H1 (cell line): ENCODE measurements around the gene MOV10L1. TPM values are rescaled to one million over a fixed set of nuclear protein-coding genes. Genes with fewer than 3 reads are reported as not detected.

Source experiments
- CTCF ChIA-PET: fragments of 300-600 bp; sonication (Branson Sonifier 250); formaldehyde crosslinking; loops from one replicate; lab custom pipeline; 2021; ENCODE audit not compliant: partially characterized antibody; lab: Charles Lee
- POLR2A ChIA-PET: fragments of 300-600 bp; sonication (Branson Sonifier 250); formaldehyde crosslinking; loops from one replicate; lab custom pipeline; 2021; ENCODE audit warnings: inconsistent platforms; ENCODE audit not compliant: partially characterized antibody; lab: Charles Lee
- DNase-seq, 2 experiments: peaks; one replicate each; pipeline versions ENCODE4 v3.0.0 to v3.0.0-alpha.2; 2010 to 2022; ENCODE audit warnings: low spot score in 2 of 2, low read depth in 1 of 2, mixed read lengths in 1 of 2
- FAIRE-seq: peaks from 2 replicates; lab custom pipeline; 2011; peaks lifted over from hg19 to GRCh38; lab: Jason Lieb, UNC
- H2AFZ ChIP-seq: 2 replicates; pipeline ENCODE4 v1.8.1; 2012; ENCODE audit warnings: low read length, inconsistent platforms
- H2AK5ac ChIP-seq: 2 replicates; pipeline ENCODE4 v1.6.1; 2013; ENCODE audit warnings: low read depth, low read length
- H2BK120ac ChIP-seq: replicated peaks from 2 replicates; pipeline ENCODE3; 2013; ENCODE audit warnings: low read depth, low read length, inconsistent platforms
- H2BK12ac ChIP-seq: 2 replicates; pipeline ENCODE4 v1.6.1; 2013; ENCODE audit warnings: low read depth, low read length
- H2BK15ac ChIP-seq: 2 replicates; pipeline ENCODE4 v1.6.1; 2013; ENCODE audit warnings: low read length
- H2BK20ac ChIP-seq: 2 replicates; pipeline ENCODE4 v1.6.1; 2013; ENCODE audit warnings: low read length
- H2BK5ac ChIP-seq: 2 replicates; pipeline ENCODE4 v1.6.1; 2013; ENCODE audit warnings: low read depth, low read length
- H3K14ac ChIP-seq: 2 replicates; pipeline ENCODE4 v1.6.1; 2013; ENCODE audit warnings: inconsistent platforms; ENCODE audit not compliant: insufficient read length
- H3K18ac ChIP-seq: 2 replicates; pipeline ENCODE4 v1.6.1; 2013; ENCODE audit warnings: low read length; ENCODE audit errors: extremely low read depth
- H3K23ac ChIP-seq: 2 replicates; pipeline ENCODE4 v1.6.1; 2013; ENCODE audit warnings: inconsistent platforms; ENCODE audit not compliant: insufficient read length
- H3K23me2 ChIP-seq: 2 replicates; pipeline ENCODE4 v1.6.1; 2013; ENCODE audit warnings: low read depth, low read length
- H3K27ac ChIP-seq: 2 replicates; pipeline ENCODE4 v1.6.1; 2011; ENCODE audit warnings: low read depth, low read length, inconsistent platforms
- H3K27me3 ChIP-seq, 4 experiments: replicated peaks in 1 of 4; 1 replicate in 1 of 4; 2 replicates in 3 of 4; pipeline versions ENCODE4 v1.6.1 to v1.8.1; 2011 to 2013; ENCODE audit warnings: low read length in 3 of 4, mild to moderate bottlenecking in 3 of 4, inconsistent platforms in 2 of 4, mixed read lengths in 2 of 4, moderate library complexity in 1 of 4; ENCODE audit not compliant: control insufficient read depth in 3 of 4, insufficient read depth in 3 of 4; ENCODE audit errors: extremely low read depth in 1 of 4
- H3K36me3 ChIP-seq, 4 experiments: 2 replicates each; pipeline versions ENCODE4 v1.6.1 to v1.8.1; 2011 to 2013; ENCODE audit warnings: mild to moderate bottlenecking in 4 of 4, low read length in 3 of 4, moderate library complexity in 2 of 4, control low read depth in 1 of 4, inconsistent platforms in 1 of 4; ENCODE audit not compliant: insufficient read depth in 4 of 4, control insufficient read depth in 2 of 4
- H3K4ac ChIP-seq: replicated peaks from 2 replicates; pipeline ENCODE3; 2013; ENCODE audit warnings: low read length, low read depth, mixed read lengths, inconsistent platforms; ENCODE audit not compliant: insufficient read length
- H3K4me1 ChIP-seq, 4 experiments: replicated peaks in 1 of 4; 1 replicate in 1 of 4; 2 replicates in 3 of 4; pipeline versions ENCODE4 v1.6.1 to v1.8.1; 2011 to 2013; ENCODE audit warnings: low read length in 3 of 4, inconsistent platforms in 2 of 4, mixed read lengths in 1 of 4; ENCODE audit not compliant: insufficient read depth in 4 of 4, control insufficient read depth in 3 of 4
- H3K4me2 ChIP-seq, 2 experiments: 2 replicates each; pipeline versions ENCODE4 v1.6.1 to v1.8.1; 2011 to 2013; ENCODE audit warnings: low read depth in 2 of 2, low read length in 2 of 2, control low read depth in 1 of 2, inconsistent platforms in 1 of 2, mild to moderate bottlenecking in 1 of 2; ENCODE audit not compliant: insufficient read depth in 1 of 2
- H3K4me3 ChIP-seq, 4 experiments: fragments of 200-600, 300-600 bp in 1 of 4; sonication (generic), shearing (Covaris generic), sonication (Bioruptor Twin) in 1 of 4; 2 replicates each; pipeline versions ENCODE4 v1.5.1 to v1.8.1; 2011 to 2016; ENCODE audit warnings: low read length in 4 of 4, low read depth in 3 of 4, control low read depth in 2 of 4, inconsistent platforms in 2 of 4, mild to moderate bottlenecking in 2 of 4, mixed read lengths in 1 of 4, moderate library complexity in 1 of 4; ENCODE audit not compliant: insufficient read depth in 2 of 4; ENCODE audit errors: extremely low read depth in 1 of 4
- H3K56ac ChIP-seq: replicated peaks from 2 replicates; pipeline ENCODE3; 2013; ENCODE audit warnings: low read depth, mild to moderate bottlenecking, mixed read lengths, low read length, inconsistent platforms; ENCODE audit not compliant: insufficient read length
- H3K79me1 ChIP-seq: 2 replicates; pipeline ENCODE4 v1.6.1; 2013; ENCODE audit warnings: low read depth, low read length, control low read depth
- H3K79me2 ChIP-seq, 2 experiments: 2 replicates each; pipeline versions ENCODE4 v1.6.1 to v1.8.1; 2012 to 2013; ENCODE audit warnings: low read length in 2 of 2, mild to moderate bottlenecking in 2 of 2, inconsistent platforms in 1 of 2; ENCODE audit not compliant: insufficient read depth in 2 of 2, control insufficient read depth in 1 of 2
- H3K9ac ChIP-seq, 4 experiments: replicated peaks in 1 of 4; 1 replicate in 1 of 4; 2 replicates in 3 of 4; pipeline versions ENCODE4 v1.6.1 to v1.8.1; 2011 to 2013; ENCODE audit warnings: low read depth in 3 of 4, low read length in 3 of 4, control low read depth in 2 of 4, mild to moderate bottlenecking in 2 of 4, moderate library complexity in 2 of 4, inconsistent platforms in 1 of 4; ENCODE audit errors: extremely low read depth in 1 of 4
- H3K9me3 ChIP-seq, 2 experiments: 2 replicates each; pipeline versions ENCODE4 v1.6.1 to v1.8.1; 2012 to 2013; ENCODE audit warnings: mild to moderate bottlenecking in 2 of 2, moderate library complexity in 2 of 2, control low read depth in 1 of 2, inconsistent platforms in 1 of 2, low read depth in 1 of 2, low read length in 1 of 2, mixed read lengths in 1 of 2; ENCODE audit not compliant: insufficient read depth in 2 of 2
- H4K20me1 ChIP-seq, 2 experiments: replicated peaks in 1 of 2; 2 replicates each; pipeline versions ENCODE3 to v1.8.1; 2011 to 2013; ENCODE audit warnings: inconsistent platforms in 2 of 2, low read length in 2 of 2, mild to moderate bottlenecking in 1 of 2; ENCODE audit not compliant: insufficient read depth in 2 of 2, control insufficient read depth in 1 of 2
- H4K5ac ChIP-seq: 2 replicates; pipeline ENCODE4 v1.6.1; 2013; ENCODE audit warnings: low read length, low read depth, mixed read lengths, inconsistent platforms; ENCODE audit not compliant: insufficient read length
- H4K8ac ChIP-seq: 2 replicates; pipeline ENCODE4 v1.8.0; 2013; ENCODE audit warnings: mild to moderate bottlenecking, moderate library complexity, low read length, inconsistent platforms; ENCODE audit not compliant: insufficient read depth; ENCODE audit errors: extremely low read depth
- H4K91ac ChIP-seq: replicated peaks from 2 replicates; pipeline ENCODE3; 2013; ENCODE audit warnings: low read length, mixed read lengths, inconsistent platforms; ENCODE audit not compliant: insufficient read length
- FOSL1 ChIP-seq: IDR thresholded peaks from 2 replicates; pipeline ENCODE4 v1.6.1; 2011; ENCODE audit warnings: mild to moderate bottlenecking, low read depth, low read length, moderate library complexity; ENCODE audit not compliant: insufficient read depth
- RFX5 ChIP-seq: IDR thresholded peaks from 2 replicates; pipeline ENCODE4 v1.6.1; 2011; ENCODE audit warnings: low read depth, low read length, improper control_type of control experiment, borderline replicate concordance
- RXRA ChIP-seq: IDR thresholded peaks from 2 replicates; pipeline ENCODE4 v1.6.1; 2011; ENCODE audit warnings: low read depth, mild to moderate bottlenecking, low read length, moderate library complexity; ENCODE audit not compliant: insufficient read depth
- SAP30 ChIP-seq: fragments of 300-600 bp; sonication (generic); IDR thresholded peaks from 2 replicates; pipeline ENCODE4 v1.7.1; 2012; ENCODE audit warnings: low read length, moderate library complexity, mild to moderate bottlenecking, inconsistent platforms; ENCODE audit not compliant: insufficient read depth, insufficient replicate concordance
- WGBS, 2 experiments: shearing (Covaris generic) in 1 of 2; methylation state at CpG; one replicate each; pipeline versions ENCODE4 v1.1.6 to v1.1.7; 2013 to 2015; ENCODE audit warnings: low lambda C conversion rate in 2 of 2, mixed read lengths in 2 of 2, inconsistent platforms in 1 of 2, low coverage in 1 of 2, missing lambda C conversion rate in 1 of 2; ENCODE audit not compliant: insufficient replicate concordance in 2 of 2, insufficient coverage in 1 of 2, insufficient read length in 1 of 2; ENCODE audit errors: extremely low coverage in 1 of 2, missing lambda C conversion rate in 1 of 2; 5-methylcytosine and 5-hydroxymethylcytosine counted together
- polyA plus RNA-seq, 7 experiments: library from polyadenylated mRNA; depleted of rRNA in 3 of 7; stranded (reverse) in 5 of 7; unstranded in 2 of 7; fragments of >200 nt in 5 of 7; fragments of 200-250 nt in 2 of 7; gene quantifications; 1 replicate in 5 of 7; 2 replicates in 1 of 7; 4 replicates in 1 of 7; pipeline versions ENCODE4 v1.2.1 to v1.2.3, GENCODE V29; 2011 to 2013; ENCODE audit warnings: missing spikeins in 2 of 7, mixed read lengths in 2 of 7
- total RNA-seq: library from RNA; stranded (reverse); fragmentation: NEBNext Ultra II Directional; extraction: Animal tissue kit (Norgen Biotek cat#: 25700); gene quantifications from 2 replicates; pipeline ENCODE4 v1.2.1, GENCODE V29; 2021

Gene MOV10L1
- total and polyA plus RNA-seq, 2 of the 8 experiments (the other 6 are each of a cell fraction or from before 2014, with no cell fraction given), result 0.32 TPM; not detected in 1

GRCh38 chr22:50056214-50056972 is 33.4 kb upstream of the MOV10L1 start:
- Histone ChIP-seq H3K23ac (no peak overlapping the region), H3K4me3 (no peak overlapping the region), H2AFZ (no peak overlapping the region), H3K79me2 (no peaks in the 10 kb centered on the region), H3K79me1 (no peaks in the 10 kb centered on the region), H2AK5ac (no peak overlapping the region), H3K23me2 (peaks cover 15% of the 10 kb centered on the region; the same call in 1 of the 2 replicates), H3K4me1 (peaks cover 0 to 11% (median 2%) of the 10 kb centered on the region in 4 experiments; a peak in 4 of 7 replicates), H3K4me2 (no peak overlapping the region), H3K27ac (no peak overlapping the region), H2BK5ac (no peak overlapping the region), H2BK120ac (no peak overlapping the region), H4K20me1 (no peaks in the 10 kb centered on the region), H3K14ac (no peak overlapping the region), H2BK12ac (no peak overlapping the region), H4K8ac (no peak overlapping the region), H3K4ac (no peak overlapping the region), H3K56ac (no peak overlapping the region), H3K18ac (no peak overlapping the region), H3K36me3 (no peaks in the 10 kb centered on the region), H4K5ac (no peak overlapping the region), H3K9ac (no peak overlapping the region), H2BK20ac (no peak overlapping the region), H3K27me3 (peaks cover 8 to 20% (median 11%) of the 10 kb centered on the region in 4 experiments), H4K91ac (no peak overlapping the region), H2BK15ac (no peak overlapping the region), H3K9me3 (0 out of 4 replicates have a peak, but pooled peaks cover 0 to 4% of the 10 kb centered on the region in 2 experiments)
- no peak for DNase-seq
- 85% methylated on average over 30 of the region's 34 CpGs; no CpG with 5 or more reads in 1 of the 2 experiments for WGBS, 2 experiments
- no peak for FAIRE-seq
- POLR2A ChIA-PET, result interaction anchor here (0.6 to 0.9 kb wide), 2 partner anchors 78 to 257 kb away, joined by 3 read pairs; no protein-coding TSS in a partner anchor
- CTCF ChIA-PET, result interaction anchor here (0.7 to 1.9 kb wide), 10 partner anchors 9 to 355 kb away, joined by 3 to 7 read pairs (median 3); no protein-coding TSS in a partner anchor
- no peak for TF ChIP-seq RFX5
- TF ChIP-seq SAP30, result no peak
- TF ChIP-seq RXRA, result no peak
- no peak for TF ChIP-seq FOSL1
